ENCODE results near the gene ORMDL2.

DNA sequence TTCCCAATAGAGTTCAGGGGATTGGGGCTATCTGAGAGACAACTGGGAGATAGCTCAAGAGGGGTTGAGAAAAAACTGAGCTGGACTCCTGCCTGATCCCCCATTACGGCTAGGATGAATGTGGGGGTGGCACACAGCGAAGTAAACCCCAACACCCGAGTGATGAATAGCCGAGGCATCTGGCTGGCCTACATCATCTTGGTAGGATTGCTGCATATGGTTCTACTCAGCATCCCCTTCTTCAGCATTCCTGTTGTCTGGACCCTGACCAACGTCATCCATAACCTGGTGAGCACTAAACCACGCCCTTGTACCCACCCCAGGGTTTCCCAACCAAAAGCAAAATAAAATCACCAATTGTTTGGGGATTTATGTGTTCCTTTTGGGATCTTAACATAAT lies 1.0 kb downstream of the ORMDL2 start:
- TF ChIP-seq, protein P1, sequence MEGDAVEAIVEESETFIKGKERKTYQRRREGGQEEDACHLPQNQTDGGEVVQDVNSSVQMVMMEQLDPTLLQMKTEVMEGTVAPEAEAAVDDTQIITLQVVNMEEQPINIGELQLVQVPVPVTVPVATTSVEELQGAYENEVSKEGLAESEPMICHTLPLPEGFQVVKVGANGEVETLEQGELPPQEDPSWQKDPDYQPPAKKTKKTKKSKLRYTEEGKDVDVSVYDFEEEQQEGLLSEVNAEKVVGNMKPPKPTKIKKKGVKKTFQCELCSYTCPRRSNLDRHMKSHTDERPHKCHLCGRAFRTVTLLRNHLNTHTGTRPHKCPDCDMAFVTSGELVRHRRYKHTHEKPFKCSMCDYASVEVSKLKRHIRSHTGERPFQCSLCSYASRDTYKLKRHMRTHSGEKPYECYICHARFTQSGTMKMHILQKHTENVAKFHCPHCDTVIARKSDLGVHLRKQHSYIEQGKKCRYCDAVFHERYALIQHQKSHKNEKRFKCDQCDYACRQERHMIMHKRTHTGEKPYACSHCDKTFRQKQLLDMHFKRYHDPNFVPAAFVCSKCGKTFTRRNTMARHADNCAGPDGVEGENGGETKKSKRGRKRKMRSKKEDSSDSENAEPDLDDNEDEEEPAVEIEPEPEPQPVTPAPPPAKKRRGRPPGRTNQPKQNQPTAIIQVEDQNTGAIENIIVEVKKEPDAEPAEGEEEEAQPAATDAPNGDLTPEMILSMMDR (IDR thresholded peaks at IDR 0.05): no peak
- TF ChIP-seq POLR2A (IDR thresholded peaks at IDR 0.05): no peak
